HCT116 (cell line): Measurements from ENCODE around the gene KBTBD13. TPM values are rescaled to one million over a fixed set of nuclear protein-coding genes. Genes with fewer than 3 reads are reported as not detected.

Experiments used
- ATAC-seq: fragments of 200-7000 bp; cut with Tn5 transposase; 2 replicates; pipeline ENCODE4 v1.9.1; 2020; ENCODE audit warnings: mild to moderate bottlenecking, moderate library complexity
- BruUV-seq: library from RNA; stranded (reverse); fragments of 400-500 nt; replicated peaks from 2 replicates; lab custom pipeline; 2021; lab: Mats Ljungman, UMichigan
- CTCF ChIA-PET: fragments of 300-600 bp; sonication (Branson Sonifier 250); formaldehyde crosslinking; loops from one replicate; lab custom pipeline; 2021; ENCODE audit warnings: antibody characterized with exemption; lab: Charles Lee
- POLR2A ChIA-PET: fragments of 300-600, 350-600 bp; sonication (Branson Sonifier 250); formaldehyde crosslinking; loops from one replicate; lab custom pipeline; 2021; ENCODE audit warnings: antibody characterized with exemption; lab: Charles Lee
- RAD21 ChIA-PET, 2 experiments: fragments of 300-600 bp; sonication (Branson Sonifier 250); formaldehyde crosslinking; loops; one replicate each; lab custom pipeline; 2023; ENCODE audit warnings: low total read pairs in 2 of 2; ENCODE audit not compliant: uncharacterized antibody in 2 of 2, unreplicated experiment in 2 of 2, low non-redundant PET in 1 of 2; lab: Charles Lee
- DNase-seq: peaks from one replicate; pipeline ENCODE4 v3.0.0-alpha.2; 2010; ENCODE audit warnings: low read depth, low spot score
- H2AFZ ChIP-seq: fragments of 200-600 bp; shearing (Covaris generic), sonication (generic); 2 replicates; pipeline ENCODE4 v1.6.1; 2017; ENCODE audit warnings: low read depth, mixed run types, mixed read lengths, antibody characterized with exemption, low read length; ENCODE audit not compliant: poor library complexity, severe bottlenecking
- H3K27ac ChIP-seq: 2 replicates; pipeline ENCODE4 v1.5.1; 2012; ENCODE audit warnings: low read depth, low read length
- H3K27me3 ChIP-seq: fragments of 200-600 bp; sonication (generic); 2 replicates; pipeline ENCODE4 v1.6.1; 2016; ENCODE audit warnings: mixed run types, low read length, mixed read lengths; ENCODE audit not compliant: insufficient read depth
- H3K36me3 ChIP-seq, 2 experiments: fragments of 200-500 bp in 1 of 2; fragments of 200-600 bp in 1 of 2; sonication (Bioruptor generic) in 1 of 2; sonication (generic) in 1 of 2; 2 replicates each; pipeline versions ENCODE4 v1.5.1 to v1.6.1; 2014 to 2016; ENCODE audit warnings: low read length in 2 of 2, inconsistent platforms in 1 of 2, mixed read lengths in 1 of 2, mixed run types in 1 of 2; ENCODE audit not compliant: insufficient read depth in 2 of 2, control insufficient read depth in 1 of 2
- H3K4me1 ChIP-seq, 2 experiments: fragments of 200-600 bp in 1 of 2; sonication (generic) in 1 of 2; 2 replicates each; pipeline versions ENCODE4 v1.5.1 to v1.6.1; 2012 to 2017; ENCODE audit warnings: low read length in 2 of 2, inconsistent platforms in 1 of 2, mild to moderate bottlenecking in 1 of 2, mixed read lengths in 1 of 2, mixed run types in 1 of 2, moderate library complexity in 1 of 2; ENCODE audit not compliant: insufficient read depth in 2 of 2, control insufficient read depth in 1 of 2
- H3K4me2 ChIP-seq: fragments of 200-600 bp; sonication (generic); 2 replicates; pipeline ENCODE4 v1.6.1; 2017; ENCODE audit warnings: mixed run types, low read length, mixed read lengths
- H3K4me3 ChIP-seq, 2 experiments: fragments of 200-600 bp in 1 of 2; sonication (generic) in 1 of 2; replicated peaks in 1 of 2; 2 replicates each; pipeline ENCODE4 v1.5.1; 2011 to 2016; ENCODE audit warnings: low read length in 2 of 2, control low read depth in 1 of 2, low read depth in 1 of 2, mild to moderate bottlenecking in 1 of 2, mixed read lengths in 1 of 2, mixed run types in 1 of 2
- H3K79me2 ChIP-seq: fragments of 200-600 bp; sonication (generic); 2 replicates; pipeline ENCODE4 v1.6.1; 2017; ENCODE audit warnings: mild to moderate bottlenecking, mixed run types, low read length, moderate library complexity, mixed read lengths; ENCODE audit not compliant: insufficient read depth
- H3K9ac ChIP-seq: fragments of 200-600 bp; sonication (generic); 2 replicates; pipeline ENCODE4 v1.6.1; 2016; ENCODE audit warnings: low read length, mixed read lengths
- H3K9me2 ChIP-seq: fragments of 200-600 bp; sonication (generic), shearing (Covaris generic); 2 replicates; pipeline ENCODE4 v1.6.1; 2017; ENCODE audit warnings: mixed run types, mild to moderate bottlenecking, moderate library complexity; ENCODE audit not compliant: insufficient read depth
- H3K9me3 ChIP-seq, 2 experiments: fragments of 200-500 bp in 1 of 2; fragments of 200-600 bp in 1 of 2; sonication (Bioruptor generic) in 1 of 2; sonication (generic) in 1 of 2; 2 replicates each; pipeline ENCODE4 v1.6.1; 2014 to 2017; ENCODE audit warnings: low read length in 2 of 2, mixed read lengths in 2 of 2, inconsistent platforms in 1 of 2, low read depth in 1 of 2, mild to moderate bottlenecking in 1 of 2, mixed run types in 1 of 2, moderate library complexity in 1 of 2; ENCODE audit not compliant: control insufficient read depth in 1 of 2, insufficient read depth in 1 of 2
- H4K20me1 ChIP-seq: fragments of 200-600 bp; sonication (generic), shearing (Covaris generic); 2 replicates; pipeline ENCODE4 v1.6.1; 2017; ENCODE audit warnings: mixed run types, mild to moderate bottlenecking, moderate library complexity; ENCODE audit not compliant: insufficient read depth
- CBX3 ChIP-seq: IDR thresholded peaks from 2 replicates; pipeline ENCODE4 v1.6.1; 2012; ENCODE audit warnings: low read depth
- CEBPB ChIP-seq: IDR thresholded peaks from 2 replicates; pipeline ENCODE4 v1.6.1; 2012; ENCODE audit warnings: low read depth
- FOSL1 ChIP-seq: IDR thresholded peaks from 2 replicates; pipeline ENCODE4 v1.6.1; 2012; ENCODE audit warnings: low read depth
- MAX ChIP-seq: IDR thresholded peaks from 2 replicates; pipeline ENCODE4 v1.6.1; 2012
- POLR2AphosphoS5 ChIP-seq: IDR thresholded peaks from 2 replicates; pipeline ENCODE4 v1.6.1; 2011; ENCODE audit warnings: mild to moderate bottlenecking, low read depth, low read length, moderate library complexity
- RAD21 ChIP-seq: IDR thresholded peaks from 2 replicates; pipeline ENCODE4 v1.6.1; 2012; ENCODE audit warnings: low read depth, mild to moderate bottlenecking
- REST ChIP-seq: IDR thresholded peaks from 2 replicates; pipeline ENCODE4 v1.6.1; 2012; ENCODE audit warnings: low read depth
- SIN3A ChIP-seq: IDR thresholded peaks from 2 replicates; pipeline ENCODE4 v1.6.1; 2012; ENCODE audit warnings: low read depth
- TCF7L2 ChIP-seq: IDR thresholded peaks from 2 replicates; pipeline ENCODE4 v1.7.0; 2011; ENCODE audit warnings: borderline replicate concordance, inconsistent platforms; ENCODE audit not compliant: insufficient read depth, insufficient read length; ENCODE audit errors: extremely low read depth
- ZBTB33 ChIP-seq: IDR thresholded peaks from 2 replicates; pipeline ENCODE4 v1.6.1; 2011; ENCODE audit warnings: mild to moderate bottlenecking, low read length, moderate library complexity; ENCODE audit not compliant: insufficient replicate concordance; ENCODE audit errors: extremely low read depth
- ZFX ChIP-seq: fragments of 450-650 bp; IDR thresholded peaks from 2 replicates; pipeline ENCODE4 v1.6.1; 2017
- ZNF274 ChIP-seq: fragments of 200-500 bp; sonication (Bioruptor generic); IDR thresholded peaks from 2 replicates; pipeline ENCODE4 v1.6.1; 2014; ENCODE audit warnings: mild to moderate bottlenecking, low read depth, low read length, inconsistent platforms
- intact Hi-C: fragments of 100-400 bp; cut with micrococcal nuclease; formaldehyde crosslinking; loops from 2 replicates; pipeline ENCODE4 v1.10.0; 2022
- total RNA-seq: library from RNA; stranded (reverse); gene quantifications from one replicate; pipeline ENCODE4 v1.2.1, GENCODE V29; 2021; ENCODE audit not compliant: unreplicated experiment
- TF ChIP-seq, protein P1 (sequence below), 3 experiments: fragments of 200-600 bp in 1 of 3; sonication (generic) in 1 of 3; IDR thresholded peaks in 2 of 3; conservative IDR thresholded peaks in 1 of 3; 2 replicates each; pipeline ENCODE4 v1.5.1; 2012 to 2017; ENCODE audit warnings: low read depth in 2 of 3, low read length in 2 of 3, antibody characterized with exemption in 1 of 3, borderline replicate concordance in 1 of 3, control low read depth in 1 of 3, mild to moderate bottlenecking in 1 of 3, mixed read lengths in 1 of 3, mixed run types in 1 of 3, moderate library complexity in 1 of 3; ENCODE audit not compliant: insufficient read depth in 1 of 3

Gene KBTBD13
- total RNA-seq, 1 experiment from 2014 or later = not detected

GRCh38 chr15:65091946-65092770 is 15.6 kb downstream of the KBTBD13 start:
- POLR2A ChIA-PET = no interaction called here

More at GRCh38 chr15:65091946-65092770, 15.6 kb downstream of the KBTBD13 start:
- Histone ChIP-seq H3K36me3 (no peaks in the 10 kb centered on the region), H3K9me2 (no peaks in the 10 kb centered on the region), H4K20me1 (no peaks in the 10 kb centered on the region), H3K9ac (no peak overlapping the region), H3K4me1 (no peaks in the 10 kb centered on the region), H3K4me2 (no peak overlapping the region), H3K27ac (no peak overlapping the region), H3K4me3 (no peak overlapping the region), H3K9me3 (no peaks in the 10 kb centered on the region), H3K79me2 (no peaks in the 10 kb centered on the region), H3K27me3 (no peaks in the 10 kb centered on the region), H2AFZ (no peak overlapping the region)
- intact Hi-C loops = no loop called here
- RAD21 ChIA-PET = no interaction called here
- TF ChIP-seq ZBTB33 = no peak
- TF ChIP-seq RAD21 = no peak
- TF ChIP-seq CEBPB = no peak
- no peak for TF ChIP-seq CBX3
- no peak for TF ChIP-seq TCF7L2
- TF ChIP-seq ZFX = no peak
- TF ChIP-seq FOSL1 = no peak
- no peak for TF ChIP-seq MAX
- no peak for TF ChIP-seq POLR2AphosphoS5
- no peak for TF ChIP-seq ZNF274
- no peak for TF ChIP-seq SIN3A
- TF ChIP-seq, protein P1, sequence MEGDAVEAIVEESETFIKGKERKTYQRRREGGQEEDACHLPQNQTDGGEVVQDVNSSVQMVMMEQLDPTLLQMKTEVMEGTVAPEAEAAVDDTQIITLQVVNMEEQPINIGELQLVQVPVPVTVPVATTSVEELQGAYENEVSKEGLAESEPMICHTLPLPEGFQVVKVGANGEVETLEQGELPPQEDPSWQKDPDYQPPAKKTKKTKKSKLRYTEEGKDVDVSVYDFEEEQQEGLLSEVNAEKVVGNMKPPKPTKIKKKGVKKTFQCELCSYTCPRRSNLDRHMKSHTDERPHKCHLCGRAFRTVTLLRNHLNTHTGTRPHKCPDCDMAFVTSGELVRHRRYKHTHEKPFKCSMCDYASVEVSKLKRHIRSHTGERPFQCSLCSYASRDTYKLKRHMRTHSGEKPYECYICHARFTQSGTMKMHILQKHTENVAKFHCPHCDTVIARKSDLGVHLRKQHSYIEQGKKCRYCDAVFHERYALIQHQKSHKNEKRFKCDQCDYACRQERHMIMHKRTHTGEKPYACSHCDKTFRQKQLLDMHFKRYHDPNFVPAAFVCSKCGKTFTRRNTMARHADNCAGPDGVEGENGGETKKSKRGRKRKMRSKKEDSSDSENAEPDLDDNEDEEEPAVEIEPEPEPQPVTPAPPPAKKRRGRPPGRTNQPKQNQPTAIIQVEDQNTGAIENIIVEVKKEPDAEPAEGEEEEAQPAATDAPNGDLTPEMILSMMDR (IDR thresholded peaks at IDR 0.05 in 2 of 3, conservative IDR thresholded peaks at IDR 0.05 in 1 of 3; ENCODE audit: borderline replicate concordance in 1 of 3, insufficient read depth in 1 of 3, low read depth in 2 of 3, low read length in 2 of 3) = no peak
- TF ChIP-seq REST = no peak
- BruUV-seq = no TSS peak
- CTCF ChIA-PET = interaction anchor here (0.7 kb wide), 1 partner anchor 9 kb away, joined by 3 read pairs; no protein-coding TSS in a partner anchor
- ATAC-seq (no peak), DNase-seq (no peak)
